ENCODE data around the gene PLAC1.

Gene PLAC1

DNA sequence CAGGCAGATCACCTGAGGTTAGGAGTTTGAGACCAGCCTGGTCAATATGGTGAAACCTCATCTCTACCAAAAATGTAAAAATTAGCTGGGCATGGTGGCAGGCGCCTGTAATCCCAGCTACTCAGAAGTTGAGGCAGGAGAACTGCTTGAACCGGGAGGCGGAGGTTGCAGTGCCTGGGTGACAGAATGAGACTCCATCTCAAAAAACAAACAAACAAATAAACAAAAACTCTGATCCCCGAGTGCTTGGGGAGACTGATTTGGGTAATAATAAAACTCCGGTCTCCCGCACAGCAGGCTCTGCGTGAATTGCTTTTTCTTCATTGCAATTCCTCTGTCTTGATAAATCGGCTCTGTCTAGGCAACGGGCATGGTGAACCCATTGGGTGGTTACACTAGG, 124.9 kb downstream of the PLAC1 start:
- Histone ChIP-seq H3K27ac (ENCODE audit: low read length) (no peak overlapping the region), H3K9ac (ENCODE audit: low read length) (no peak overlapping the region), H3K9me3 (ENCODE audit: control insufficient read depth, low read depth, low read length) (peaks cover 19% of the 10 kb centered on the region), H3K27me3 (ENCODE audit: control insufficient read depth, insufficient read depth, low read length) (peaks cover 6% of the 10 kb centered on the region), H3K4me1 (ENCODE audit: control insufficient read depth, low read depth, low read length) (peaks cover 4% of the 10 kb centered on the region), H3K4me3 (ENCODE audit: low read length) (no peak overlapping the region), H3K36me3 (ENCODE audit: control insufficient read depth, low read depth, low read length) (no peaks in the 10 kb centered on the region)

DNA sequence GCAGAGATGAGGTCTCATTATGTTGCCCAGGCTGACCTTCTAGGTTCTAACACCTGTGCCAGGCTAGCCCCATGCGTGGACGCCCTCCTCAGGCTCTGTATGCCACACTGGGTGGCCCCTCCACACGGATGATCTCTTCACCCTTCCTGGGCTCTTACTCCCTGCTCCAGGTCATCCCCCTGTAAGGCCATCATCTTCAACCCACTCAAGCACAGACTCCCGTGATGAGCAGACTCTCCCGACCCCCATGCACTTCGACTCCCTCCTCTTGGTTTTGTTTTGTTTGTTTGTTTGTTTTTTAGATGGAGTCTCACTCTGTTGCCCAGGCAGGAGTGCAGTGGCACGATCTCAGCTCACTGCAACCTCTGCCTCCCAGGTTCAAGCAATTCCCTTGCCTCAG, 127.4 kb downstream of the PLAC1 start:
- peaks cover 10% of the 10 kb centered on the region for H3K9me3 ChIP-seq (ENCODE audit: control insufficient read depth, low read depth, low read length)
- no peak overlapping the region for H3K4me3 ChIP-seq (ENCODE audit: low read length)
- peaks cover 6% of the 10 kb centered on the region for H3K27me3 ChIP-seq (ENCODE audit: control insufficient read depth, insufficient read depth, low read length)
- no peak overlapping the region for H3K27ac ChIP-seq (ENCODE audit: low read length)
- H3K4me1 ChIP-seq (ENCODE audit: control insufficient read depth, low read depth, low read length) = peaks cover 4% of the 10 kb centered on the region
- no peak overlapping the region for H3K9ac ChIP-seq (ENCODE audit: low read length)
- H3K36me3 ChIP-seq (ENCODE audit: control insufficient read depth, low read depth, low read length) = no peaks in the 10 kb centered on the region

- H3K36me3 ChIP-seq (ENCODE audit: control insufficient read depth, low read depth, low read length) = no peaks in the 10 kb centered on the region
- H3K27me3 ChIP-seq (ENCODE audit: control insufficient read depth, insufficient read depth, low read length) = peaks cover 3% of the 10 kb centered on the region
- no peak overlapping the region for H3K27ac ChIP-seq (ENCODE audit: low read length)
- peaks cover 6% of the 10 kb centered on the region for H3K9me3 ChIP-seq (ENCODE audit: control insufficient read depth, low read depth, low read length)
- H3K4me1 ChIP-seq (ENCODE audit: control insufficient read depth, low read depth, low read length) = peaks cover 4% of the 10 kb centered on the region
- H3K9ac ChIP-seq (ENCODE audit: low read length) = no peak overlapping the region
- no peak overlapping the region for H3K4me3 ChIP-seq (ENCODE audit: low read length)
Observed at GRCh38 chrX:134529481-134529880, 128.8 kb downstream of the PLAC1 start.

GRCh38 chrX:134528960-134529359, 129.3 kb downstream of the PLAC1 start:
- Histone ChIP-seq H3K4me1 (ENCODE audit: control insufficient read depth, low read depth, low read length) (peaks cover 4% of the 10 kb centered on the region), H3K9ac (ENCODE audit: low read length) (no peak overlapping the region), H3K27me3 (ENCODE audit: control insufficient read depth, insufficient read depth, low read length) (no peaks in the 10 kb centered on the region), H3K36me3 (ENCODE audit: control insufficient read depth, low read depth, low read length) (no peaks in the 10 kb centered on the region), H3K9me3 (ENCODE audit: control insufficient read depth, low read depth, low read length) (peaks cover 5% of the 10 kb centered on the region), H3K4me3 (ENCODE audit: low read length) (no peak overlapping the region), H3K27ac (ENCODE audit: low read length) (no peak overlapping the region)

DNA sequence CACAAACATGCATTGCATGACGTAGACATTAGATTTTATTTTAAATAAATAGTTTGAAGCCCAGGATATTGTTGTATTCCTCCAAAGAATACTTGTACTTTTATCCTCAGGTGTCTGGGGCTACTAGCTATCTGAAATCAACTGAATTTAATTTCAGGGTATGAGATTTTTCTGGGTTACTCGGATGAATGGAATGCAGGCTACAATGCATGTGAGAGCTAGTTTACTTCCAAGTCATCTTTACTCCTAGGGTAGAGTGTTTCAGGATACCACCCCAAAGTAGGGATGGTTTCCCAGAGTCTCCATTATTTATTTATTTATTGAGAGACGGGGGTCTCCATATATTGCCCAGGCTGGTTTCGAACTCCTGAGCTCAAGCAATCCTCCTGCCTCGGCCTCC, 131.9 kb downstream of the PLAC1 start:
- Histone ChIP-seq H3K9me3 (ENCODE audit: control insufficient read depth, low read depth, low read length) (peaks cover 4% of the 10 kb centered on the region), H3K27ac (ENCODE audit: low read length) (no peak overlapping the region), H3K27me3 (ENCODE audit: control insufficient read depth, insufficient read depth, low read length) (no peaks in the 10 kb centered on the region), H3K4me3 (ENCODE audit: low read length) (no peak overlapping the region), H3K4me1 (ENCODE audit: control insufficient read depth, low read depth, low read length) (no peaks in the 10 kb centered on the region), H3K9ac (ENCODE audit: low read length) (no peak overlapping the region), H3K36me3 (ENCODE audit: control insufficient read depth, low read depth, low read length) (no peaks in the 10 kb centered on the region)

- no peak overlapping the region for H3K27ac ChIP-seq (ENCODE audit: low read length)
- no peak overlapping the region for H3K9ac ChIP-seq (ENCODE audit: low read length)
- H3K4me3 ChIP-seq (ENCODE audit: low read length) = no peak overlapping the region
- H3K4me1 ChIP-seq (ENCODE audit: control insufficient read depth, low read depth, low read length) = no peaks in the 10 kb centered on the region
- H3K36me3 ChIP-seq (ENCODE audit: control insufficient read depth, low read depth, low read length) = no peaks in the 10 kb centered on the region
- H3K27me3 ChIP-seq (ENCODE audit: control insufficient read depth, insufficient read depth, low read length) = no peaks in the 10 kb centered on the region
- peaks cover 4% of the 10 kb centered on the region for H3K9me3 ChIP-seq (ENCODE audit: control insufficient read depth, low read depth, low read length)
Observed at GRCh38 chrX:134525086-134525792, 133.0 kb downstream of the PLAC1 start.

DNA sequence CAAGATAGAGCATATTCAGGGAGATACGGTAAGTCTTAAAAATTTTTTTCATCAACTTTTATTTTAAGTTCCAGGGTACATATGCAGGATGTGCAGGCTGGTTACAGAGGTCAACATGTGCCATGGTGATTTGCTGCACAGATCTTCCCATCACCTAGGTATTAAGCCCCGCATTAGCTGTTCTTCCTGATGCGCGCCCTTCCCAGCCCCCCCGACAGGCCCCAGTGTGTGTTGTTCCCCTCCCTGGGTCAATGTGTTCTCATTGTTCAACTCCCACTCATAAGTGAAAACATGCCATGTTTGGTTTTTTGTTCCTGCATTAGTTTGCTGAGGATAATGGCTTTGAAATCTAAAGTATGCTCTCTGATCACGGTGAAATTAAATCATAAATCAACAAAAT, 134.1 kb downstream of the PLAC1 start:
- Histone ChIP-seq H3K4me1 (ENCODE audit: control insufficient read depth, low read depth, low read length) (no peaks in the 10 kb centered on the region), H3K36me3 (ENCODE audit: control insufficient read depth, low read depth, low read length) (no peaks in the 10 kb centered on the region), H3K9me3 (ENCODE audit: control insufficient read depth, low read depth, low read length) (peaks cover 9% of the 10 kb centered on the region), H3K4me3 (ENCODE audit: low read length) (no peak overlapping the region), H3K27ac (ENCODE audit: low read length) (no peak overlapping the region), H3K27me3 (ENCODE audit: control insufficient read depth, insufficient read depth, low read length) (no peaks in the 10 kb centered on the region), H3K9ac (ENCODE audit: low read length) (no peak overlapping the region)

DNA sequence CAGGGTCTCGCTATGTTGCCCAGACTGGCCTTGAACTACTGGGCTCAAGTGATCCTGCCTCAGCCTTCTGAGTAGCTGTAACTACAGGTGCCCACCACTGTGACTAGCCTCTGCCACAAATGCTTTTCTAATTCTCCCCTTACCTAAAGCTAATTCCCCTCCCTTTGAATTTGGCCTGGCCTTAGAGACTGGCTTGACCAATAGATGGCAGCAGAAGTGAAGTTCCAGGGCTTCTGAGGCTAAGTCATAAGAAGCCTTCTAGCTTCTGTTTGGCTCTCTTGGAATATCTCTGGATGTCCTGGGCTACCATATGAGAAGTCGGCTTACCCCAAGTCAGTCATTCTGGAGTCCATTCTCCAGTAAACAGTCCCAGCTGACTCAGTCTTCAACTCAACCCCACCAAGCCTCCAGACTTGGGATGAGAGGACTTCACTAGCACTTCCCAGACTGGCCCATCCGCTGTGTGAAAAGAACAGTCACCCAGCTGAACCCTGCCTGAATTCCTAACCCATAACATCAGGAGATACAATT, 137.3 kb downstream of the PLAC1 start:
- H3K9me3 ChIP-seq (ENCODE audit: control insufficient read depth, low read depth, low read length) = peaks cover 9% of the 10 kb centered on the region
- H3K4me3 ChIP-seq (ENCODE audit: low read length) = no peak overlapping the region
- no peaks in the 10 kb centered on the region for H3K4me1 ChIP-seq (ENCODE audit: control insufficient read depth, low read depth, low read length)
- H3K9ac ChIP-seq (ENCODE audit: low read length) = no peak overlapping the region
- no peaks in the 10 kb centered on the region for H3K27me3 ChIP-seq (ENCODE audit: control insufficient read depth, insufficient read depth, low read length)
- no peaks in the 10 kb centered on the region for H3K36me3 ChIP-seq (ENCODE audit: control insufficient read depth, low read depth, low read length)
- H3K27ac ChIP-seq (ENCODE audit: low read length) = no peak overlapping the region

Measured in iPS-18a (cell line).